MCF 10A (cell line): ENCODE data around the gene SH3BP2. TPM values are rescaled to one million over a fixed set of nuclear protein-coding genes. Genes with fewer than 3 reads are reported as not detected.

Source experiments
- BruUV-seq: library from RNA; stranded (reverse); fragments of 400-500 nt; replicated peaks from 2 replicates; lab custom pipeline; 2021; lab: Mats Ljungman, UMichigan
- CTCF ChIA-PET: fragments of 300-600 bp; sonication (Branson Sonifier 250); formaldehyde crosslinking; extraction: SDS; loops from one replicate; lab custom pipeline; 2021; ENCODE audit warnings: antibody characterized with exemption, inconsistent platforms; lab: Yijun Ruan, JAX
- POLR2A ChIA-PET: fragments of 300-600, 350-650 bp; sonication (Branson Sonifier 250); formaldehyde crosslinking; extraction: SDS; loops from one replicate; lab custom pipeline; 2020; ENCODE audit warnings: antibody characterized with exemption, inconsistent platforms; lab: Yijun Ruan, JAX
- DNase-seq: peaks from one replicate; pipeline ENCODE4 v3.0.0-alpha.2; 2018; ENCODE audit not compliant: unreplicated experiment
- H3K27ac Mint-ChIP-seq: one replicate; pipeline ENCODE4 v1.8.0; 2022; ENCODE audit warnings: mild to moderate bottlenecking, low read depth, mixed read lengths; ENCODE audit not compliant: unreplicated experiment
- H3K27me3 Mint-ChIP-seq: one replicate; pipeline ENCODE4 v1.8.0; 2022; ENCODE audit warnings: mixed read lengths; ENCODE audit not compliant: insufficient read depth, unreplicated experiment
- H3K36me3 Mint-ChIP-seq: one replicate; pipeline ENCODE4 v1.8.0; 2022; ENCODE audit warnings: mild to moderate bottlenecking, moderate library complexity, mixed read lengths; ENCODE audit not compliant: insufficient read depth, unreplicated experiment
- H3K4me1 Mint-ChIP-seq: one replicate; pipeline ENCODE4 v1.8.0; 2022; ENCODE audit warnings: mixed read lengths; ENCODE audit not compliant: insufficient read depth, unreplicated experiment
- H3K4me3 Mint-ChIP-seq: one replicate; pipeline ENCODE4 v1.8.0; 2022; ENCODE audit warnings: mild to moderate bottlenecking, moderate library complexity, mixed read lengths; ENCODE audit not compliant: unreplicated experiment
- H3K9me3 Mint-ChIP-seq: one replicate; pipeline ENCODE4 v1.8.0; 2022; ENCODE audit warnings: mixed read lengths; ENCODE audit not compliant: unreplicated experiment
- CTCF ChIP-seq: fragments of 200-600 bp; IDR thresholded peaks from one replicate; pipeline ENCODE4 v1.8.0; 2022; ENCODE audit warnings: antibody characterized with exemption, mild to moderate bottlenecking; ENCODE audit not compliant: unreplicated experiment
- intact Hi-C: fragments of 100-400 bp; cut with micrococcal nuclease; formaldehyde crosslinking; loops from 2 replicates; pipeline ENCODE4 v1.14.1; 2022
- total RNA-seq: library from RNA; stranded (reverse); gene quantifications from 2 replicates; pipeline ENCODE4 v1.2.3, GENCODE V29; 2022

Gene SH3BP2
- total RNA-seq, 1 experiment from 2014 or later: 57.9 TPM

GRCh38 chr4:2805712-2806389 is 13.0 kb downstream of the SH3BP2 start:
- H3K4me1 Mint-ChIP-seq: peaks cover 38% of the 10 kb centered on the region
- H3K4me3 Mint-ChIP-seq: peak overlapping the region; percentile 58
- H3K9me3 Mint-ChIP-seq: no peaks in the 10 kb centered on the region
- CTCF ChIA-PET: interaction anchor here (0.6 kb wide), 1 partner anchor 33 kb away, joined by 3 read pairs; no protein-coding TSS in a partner anchor
- intact Hi-C loops: no loop called here
- H3K27me3 Mint-ChIP-seq: no peaks in the 10 kb centered on the region
- no peak for TF ChIP-seq CTCF
- BruUV-seq: no TSS peak
- no peaks in the 10 kb centered on the region for H3K36me3 Mint-ChIP-seq
- DNase-seq: peak; percentile 70
- POLR2A ChIA-PET: interaction anchor here (0.6 to 2.2 kb wide), 4 partner anchors 9 to 45 kb away, joined by 3 to 12 read pairs (median 6); no protein-coding TSS in a partner anchor
- H3K27ac Mint-ChIP-seq: peak overlapping the region; percentile 89

- ChIA-PET POLR2A (interaction anchor here (0.6 to 2.2 kb wide), 8 partner anchors 10 to 156 kb away, joined by 3 to 12 read pairs (median 4); partner anchors contain the start of gene NOP14), CTCF (interaction anchor here (0.6 kb wide), 1 partner anchor 32 kb away, joined by 3 read pairs; no protein-coding TSS in a partner anchor)
- intact Hi-C loops: no loop called here
- no peak for DNase-seq
- Mint-ChIP-seq H3K4me3 (peak overlapping the region; percentile 31), H3K36me3 (no peaks in the 10 kb centered on the region), H3K27ac (peak overlapping the region; percentile 35), H3K9me3 (no peaks in the 10 kb centered on the region), H3K27me3 (no peaks in the 10 kb centered on the region), H3K4me1 (peaks cover 33% of the 10 kb centered on the region)
- no TSS peak for BruUV-seq
- TF ChIP-seq CTCF: no peak
Observed at GRCh38 chr4:2806390-2807355, 13.8 kb downstream of the SH3BP2 start.

GRCh38 chr4:2807571-2807970 is 14.7 kb downstream of the SH3BP2 start:
- Mint-ChIP-seq H3K27ac (no peak overlapping the region), H3K4me3 (no peak overlapping the region), H3K4me1 (peaks cover 31% of the 10 kb centered on the region), H3K9me3 (no peaks in the 10 kb centered on the region), H3K36me3 (no peaks in the 10 kb centered on the region), H3K27me3 (no peaks in the 10 kb centered on the region)
- POLR2A ChIA-PET: interaction anchor here (1.3 to 2.2 kb wide), 2 partner anchors 11 to 13 kb away, joined by 4 to 12 read pairs; no protein-coding TSS in a partner anchor
- CTCF ChIA-PET: no interaction called here
- intact Hi-C loops: no loop called here
- no peak for DNase-seq
- BruUV-seq: no TSS peak
- TF ChIP-seq CTCF: no peak

- DNase-seq: no peak
- intact Hi-C loops: no loop called here
- no TSS peak for BruUV-seq
- ChIA-PET CTCF (no interaction called here), POLR2A (no interaction called here)
- no peaks in the 10 kb centered on the region for H3K27me3 Mint-ChIP-seq
- no peaks in the 10 kb centered on the region for H3K36me3 Mint-ChIP-seq
- H3K27ac Mint-ChIP-seq: no peak overlapping the region
- no peaks in the 10 kb centered on the region for H3K9me3 Mint-ChIP-seq
- TF ChIP-seq CTCF: no peak
- H3K4me3 Mint-ChIP-seq: no peak overlapping the region
- peaks cover 31% of the 10 kb centered on the region for H3K4me1 Mint-ChIP-seq
Observed at GRCh38 chr4:2808001-2808400, 15.1 kb downstream of the SH3BP2 start.
